ENCODE results near the gene ZNF23.

The ZNF23 gene

DNA sequence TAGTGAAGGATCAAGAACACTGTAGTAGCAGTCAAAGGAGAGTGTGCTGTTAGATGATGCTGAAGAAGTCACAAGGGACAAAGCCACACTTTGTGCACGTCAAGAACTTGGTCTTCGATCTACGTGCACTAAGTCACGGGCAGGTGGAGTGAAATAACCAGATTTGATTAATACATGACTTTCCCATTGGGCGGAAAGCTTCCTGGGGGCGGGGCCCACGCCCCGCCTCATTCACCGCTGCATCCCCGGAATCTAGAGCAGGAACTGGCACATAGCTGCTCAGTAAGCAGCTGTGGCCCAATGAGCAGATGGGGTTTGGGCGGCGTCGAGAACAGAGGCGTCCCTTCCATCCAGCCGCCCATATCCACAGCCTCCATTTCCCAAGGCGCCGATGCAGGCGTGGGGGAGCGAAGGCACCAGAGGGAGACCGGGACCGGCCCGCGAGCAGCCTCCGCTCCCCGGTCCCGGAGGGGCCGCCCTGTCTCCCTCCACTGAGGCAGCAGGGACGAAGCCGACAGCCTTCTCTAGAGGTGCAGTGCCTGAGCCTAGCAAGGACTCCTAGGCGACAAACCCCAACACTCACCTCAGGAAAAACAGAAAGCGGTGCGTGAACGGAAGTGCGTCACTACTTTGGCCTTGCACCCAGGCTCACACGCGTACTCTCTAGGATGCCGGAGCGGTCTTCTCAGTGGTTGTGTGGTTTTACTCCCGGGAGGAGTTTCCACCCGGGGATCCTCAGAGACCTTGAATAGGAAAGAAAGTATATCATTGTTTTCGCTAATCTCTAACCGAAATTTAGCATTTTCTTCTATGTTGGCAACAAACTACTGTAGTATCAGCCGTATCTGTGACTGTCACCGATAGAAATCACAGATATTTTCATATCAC is 22.2 kb upstream of the ZNF23 start:
- H3K36me3 Mint-ChIP-seq = peaks cover 2 to 10% of the 10 kb centered on the region in 2 donors
- peak; percentile 94 to 95 for ATAC-seq (replicated peaks)
- DNase-seq = peak; percentile 79
- H3K27ac Mint-ChIP-seq = peak overlapping the region; percentile 96
- peaks cover 13% of the 10 kb centered on the region in 2 donors for H3K27me3 Mint-ChIP-seq
- H3K9me3 Mint-ChIP-seq = peaks cover 3 to 5% of the 10 kb centered on the region in 2 donors
- H3K4me1 Mint-ChIP-seq = peaks cover 10 to 15% of the 10 kb centered on the region in 2 donors
- peak overlapping the region; percentile 88 to 90 for H3K4me3 Mint-ChIP-seq

GRCh38 chr16:71482569-71482968 is 20.5 kb upstream of the ZNF23 start:
- ATAC-seq (replicated peaks) (no peak), DNase-seq (no peak)
- H3K36me3 Mint-ChIP-seq = peaks cover 9 to 19% of the 10 kb centered on the region in 2 donors
- H3K9me3 Mint-ChIP-seq = peaks cover 3 to 5% of the 10 kb centered on the region in 2 donors
- peaks cover 6% of the 10 kb centered on the region in 2 donors for H3K27me3 Mint-ChIP-seq
- H3K4me3 Mint-ChIP-seq = no peak overlapping the region
- H3K4me1 Mint-ChIP-seq = peaks cover 10 to 15% of the 10 kb centered on the region in 2 donors
- H3K27ac Mint-ChIP-seq = no peak overlapping the region

DNA sequence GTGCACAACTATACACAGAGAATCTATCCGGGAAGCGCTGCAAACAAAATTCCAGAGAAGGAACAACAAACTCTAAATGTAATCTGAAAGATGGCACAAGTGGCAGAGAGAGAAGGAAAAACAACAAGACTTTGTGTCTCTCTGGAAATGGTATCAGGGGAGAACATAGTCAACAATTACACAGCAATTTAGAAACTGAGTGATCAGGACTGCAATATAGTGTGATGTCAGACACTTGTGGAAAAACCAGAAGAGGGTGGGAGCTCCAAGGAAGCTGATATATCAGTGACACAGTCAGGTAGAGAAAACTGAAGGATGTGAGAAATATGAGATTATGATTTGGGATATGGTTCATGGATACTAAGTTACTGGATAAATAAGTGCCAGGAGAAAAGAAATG is 18.9 kb upstream of the ZNF23 start:
- peaks cover 10 to 13% of the 10 kb centered on the region in 2 donors for H3K4me1 Mint-ChIP-seq

GRCh38 chr16:71479420-71479819 is 17.4 kb upstream of the ZNF23 start:
- H3K36me3 Mint-ChIP-seq = peaks cover 23 to 44% of the 10 kb centered on the region in 2 donors
- ATAC-seq (replicated peaks) (no peak), DNase-seq (no peak)
- no peak overlapping the region for H3K4me3 Mint-ChIP-seq
- H3K27me3 Mint-ChIP-seq = no peaks in the 10 kb centered on the region
- H3K27ac Mint-ChIP-seq = no peak overlapping the region
- no peaks in the 10 kb centered on the region for H3K9me3 Mint-ChIP-seq
- H3K4me1 Mint-ChIP-seq = peaks cover 9 to 10% of the 10 kb centered on the region in 2 donors

More for the DNA sequence above, 18.9 kb upstream of the ZNF23 start:
- H3K27ac Mint-ChIP-seq = no peak overlapping the region
- H3K9me3 Mint-ChIP-seq = no peaks in the 10 kb centered on the region
- H3K36me3 Mint-ChIP-seq = peaks cover 17 to 31% of the 10 kb centered on the region in 2 donors
- no peak for ATAC-seq (replicated peaks)
- no peak for DNase-seq
- no peak overlapping the region for H3K4me3 Mint-ChIP-seq
- no peaks in the 10 kb centered on the region for H3K27me3 Mint-ChIP-seq

DNA sequence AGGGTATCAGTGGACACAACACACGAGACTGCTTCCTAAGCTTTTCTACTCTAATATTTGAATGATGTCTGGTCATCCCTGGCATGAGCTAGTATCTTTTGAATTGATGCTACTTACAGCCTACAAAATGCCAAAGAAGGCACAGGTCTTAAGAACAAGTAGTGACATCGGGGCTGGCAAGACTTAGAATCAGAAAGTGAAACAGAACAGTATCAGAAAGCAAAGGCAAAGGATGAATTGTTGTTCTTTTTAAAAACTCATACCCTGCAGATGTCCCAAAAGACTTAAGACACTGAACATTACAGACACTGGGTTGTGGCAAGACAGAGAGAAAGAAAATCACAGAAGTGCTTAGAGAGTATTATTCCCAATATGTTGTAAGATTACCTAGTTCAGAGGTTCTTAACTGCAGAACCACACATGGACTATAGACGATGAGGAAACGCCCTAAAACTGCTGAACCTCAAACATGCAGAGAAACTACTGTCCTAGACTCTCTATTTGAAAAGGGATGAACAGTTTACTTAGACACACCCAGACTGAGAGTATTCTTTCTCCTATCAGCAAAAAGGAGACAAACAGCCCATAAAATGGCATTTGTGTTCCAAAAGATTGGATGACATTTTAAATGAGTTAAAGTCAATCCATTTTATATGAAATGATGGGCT is 14.5 kb upstream of the ZNF23 start:
- Mint-ChIP-seq H3K4me1 (peaks cover 0 to under 1% of the 10 kb centered on the region in 2 donors), H3K27ac (no peak overlapping the region), H3K36me3 (peaks cover 28 to 52% of the 10 kb centered on the region in 2 donors), H3K27me3 (no peaks in the 10 kb centered on the region), H3K9me3 (no peaks in the 10 kb centered on the region), H3K4me3 (no peak overlapping the region)
- ATAC-seq (replicated peaks) = no peak
- no peak for DNase-seq

DNA sequence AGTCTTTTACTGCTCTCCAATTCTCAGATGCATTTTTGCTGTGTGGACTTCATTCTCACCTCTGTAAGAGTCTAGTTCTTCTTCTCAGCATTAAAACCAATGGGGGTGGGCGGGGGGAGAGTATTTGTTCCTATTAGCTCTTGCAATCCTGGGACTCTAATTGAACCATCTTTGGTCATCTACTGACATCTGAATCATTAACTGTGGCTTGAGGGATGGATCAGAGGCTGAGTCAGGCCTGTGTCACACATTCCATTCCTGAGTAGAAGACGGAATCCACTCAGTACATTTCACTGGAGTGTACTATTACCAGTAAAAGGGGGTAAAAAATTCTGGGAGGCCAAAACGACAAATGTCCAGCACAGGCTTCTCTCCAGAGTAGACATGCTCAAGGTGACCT is 12.8 kb upstream of the ZNF23 start:
- ATAC-seq (replicated peaks) = no peak
- no peak for DNase-seq
- H3K4me3 Mint-ChIP-seq = no peak overlapping the region

DNA sequence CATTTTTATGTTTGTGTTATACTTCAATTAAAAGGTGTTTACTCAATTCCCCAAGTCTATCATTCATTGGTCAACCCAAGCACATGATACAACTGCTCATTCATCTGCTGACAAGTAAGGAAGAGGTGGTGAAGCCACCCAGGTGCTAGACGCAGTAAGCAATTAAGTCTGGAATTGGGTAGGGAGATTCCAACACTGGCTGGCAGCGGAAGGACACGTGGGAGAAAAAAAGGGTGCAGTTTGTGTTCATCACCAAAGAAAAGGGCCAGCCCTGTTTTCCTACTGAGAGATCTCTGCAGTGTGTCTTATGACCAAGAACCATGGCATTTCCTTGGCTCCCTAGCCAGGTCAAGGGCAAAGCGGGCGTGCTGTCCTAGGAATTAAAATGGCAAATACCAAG is 11.8 kb upstream of the ZNF23 start:
- H3K27me3 Mint-ChIP-seq = no peaks in the 10 kb centered on the region
- no peak for DNase-seq
- no peak overlapping the region for H3K4me3 Mint-ChIP-seq
- H3K27ac Mint-ChIP-seq = no peak overlapping the region
- H3K36me3 Mint-ChIP-seq = peaks cover 36 to 56% of the 10 kb centered on the region in 2 donors
- no peaks in the 10 kb centered on the region for H3K4me1 Mint-ChIP-seq
- no peaks in the 10 kb centered on the region for H3K9me3 Mint-ChIP-seq
- ATAC-seq (replicated peaks) = no peak

More for the DNA sequence above, 12.8 kb upstream of the ZNF23 start:
- no peak overlapping the region for H3K27ac Mint-ChIP-seq
- peaks cover 30 to 50% of the 10 kb centered on the region in 2 donors for H3K36me3 Mint-ChIP-seq
- H3K27me3 Mint-ChIP-seq = no peaks in the 10 kb centered on the region
- H3K9me3 Mint-ChIP-seq = no peaks in the 10 kb centered on the region
- no peaks in the 10 kb centered on the region for H3K4me1 Mint-ChIP-seq

GRCh38 chr16:71472931-71473330 is 10.9 kb upstream of the ZNF23 start:
- Mint-ChIP-seq H3K27me3 (no peaks in the 10 kb centered on the region), H3K4me3 (no peak overlapping the region), H3K9me3 (no peaks in the 10 kb centered on the region), H3K27ac (no peak overlapping the region), H3K4me1 (no peaks in the 10 kb centered on the region), H3K36me3 (peaks cover 31 to 51% of the 10 kb centered on the region in 2 donors)
- ATAC-seq (replicated peaks) (no peak), DNase-seq (no peak)

- ATAC-seq (replicated peaks) (no peak), DNase-seq (no peak)
- Mint-ChIP-seq H3K4me3 (no peak overlapping the region), H3K4me1 (no peaks in the 10 kb centered on the region), H3K27me3 (no peaks in the 10 kb centered on the region), H3K9me3 (no peaks in the 10 kb centered on the region), H3K36me3 (peaks cover 26 to 42% of the 10 kb centered on the region in 2 donors), H3K27ac (no peak overlapping the region)
Observed at GRCh38 chr16:71472051-71472450, 10.0 kb upstream of the ZNF23 start.

DNA sequence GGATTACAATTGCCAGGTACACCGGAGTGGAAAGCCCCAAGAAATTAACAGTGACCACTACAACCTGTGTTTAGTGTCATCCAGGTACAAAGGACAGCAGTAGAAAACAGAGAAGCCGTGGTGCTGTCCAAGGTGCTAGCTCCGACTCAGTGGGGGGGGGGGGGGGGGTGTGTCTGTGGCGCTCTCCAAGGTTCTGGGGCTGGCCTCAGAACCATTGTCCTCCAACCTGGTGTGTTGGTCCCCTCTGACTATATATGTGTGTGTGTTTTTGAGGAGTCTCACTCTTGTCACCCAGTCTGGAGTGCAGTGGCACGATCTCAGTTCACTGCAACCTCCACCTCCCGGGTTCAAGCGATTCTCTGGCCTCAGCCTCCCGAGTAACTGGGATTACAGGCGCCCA is 5.8 kb upstream of the ZNF23 start:
- no peaks in the 10 kb centered on the region for H3K27me3 Mint-ChIP-seq
- peaks cover 5 to 7% of the 10 kb centered on the region in 2 donors for H3K4me1 Mint-ChIP-seq
- ATAC-seq (replicated peaks) (no peak), DNase-seq (no peak)
- H3K9me3 Mint-ChIP-seq = no peaks in the 10 kb centered on the region
- peaks cover 12 to 17% of the 10 kb centered on the region in 2 donors for H3K36me3 Mint-ChIP-seq
- H3K27ac Mint-ChIP-seq = no peak overlapping the region
- H3K4me3 Mint-ChIP-seq = no peak overlapping the region

DNA sequence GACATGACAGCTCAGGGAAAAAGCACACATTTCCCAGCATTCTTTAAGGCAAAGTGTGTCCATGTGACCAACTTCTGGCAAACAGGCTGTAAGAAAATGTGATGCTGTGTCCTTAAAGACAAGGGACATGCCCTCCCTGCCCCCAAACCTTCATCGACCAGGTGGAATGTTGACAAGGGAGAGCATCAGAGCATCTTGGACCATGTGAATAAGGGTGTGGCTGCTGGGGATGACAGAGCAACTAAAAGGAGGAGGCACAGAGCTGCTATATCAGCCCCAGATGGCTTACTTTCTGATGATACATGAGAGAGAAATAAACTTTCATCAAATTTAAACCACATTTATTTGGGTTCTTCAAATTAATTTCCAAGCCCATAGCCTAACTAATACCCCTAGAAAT is 2.2 kb upstream of the ZNF23 start:
- Mint-ChIP-seq H3K4me3 (no peak overlapping the region), H3K4me1 (peaks cover 8 to 19% of the 10 kb centered on the region in 2 donors), H3K36me3 (peaks cover 7 to 11% of the 10 kb centered on the region in 2 donors), H3K9me3 (no peaks in the 10 kb centered on the region), H3K27me3 (no peaks in the 10 kb centered on the region), H3K27ac (no peak overlapping the region)
- ATAC-seq (replicated peaks) (no peak), DNase-seq (no peak)

- no peaks in the 10 kb centered on the region for H3K27me3 Mint-ChIP-seq
- H3K36me3 Mint-ChIP-seq = peaks cover 14 to 24% of the 10 kb centered on the region in 2 donors
- H3K27ac Mint-ChIP-seq = peak overlapping the region; percentile 97
- ATAC-seq (replicated peaks) (no peak), DNase-seq (no peak)
- peaks cover 10 to 34% of the 10 kb centered on the region in 2 donors for H3K4me1 Mint-ChIP-seq
- H3K9me3 Mint-ChIP-seq = no peaks in the 10 kb centered on the region
- H3K4me3 Mint-ChIP-seq = peak overlapping the region; percentile 95 to 98
Observed at GRCh38 chr16:71460941-71461340, 1.1 kb downstream of the ZNF23 start.

DNA sequence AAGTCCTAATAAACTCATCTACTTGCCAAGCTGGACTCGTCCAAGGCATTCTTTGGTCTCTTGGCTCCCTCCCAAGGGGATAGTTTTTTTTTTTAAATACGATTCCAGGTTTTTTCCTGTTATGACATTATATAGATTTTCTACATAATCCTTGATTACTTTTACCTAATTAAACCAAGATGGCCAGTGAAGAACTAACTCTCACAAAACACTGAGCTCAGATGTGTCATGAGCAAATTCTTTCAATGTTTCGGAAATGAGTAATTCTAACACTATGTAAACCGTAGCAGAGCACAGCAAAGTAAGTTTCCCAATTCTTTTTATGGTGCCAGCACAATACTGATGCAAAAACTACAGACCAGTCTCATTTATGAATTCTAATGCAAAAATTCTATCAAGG is 1.8 kb downstream of the ZNF23 start:
- Mint-ChIP-seq H3K4me3 (no peak overlapping the region), H3K36me3 (peaks cover 20 to 31% of the 10 kb centered on the region in 2 donors), H3K9me3 (no peaks in the 10 kb centered on the region), H3K4me1 (peaks cover 10 to 34% of the 10 kb centered on the region in 2 donors), H3K27me3 (no peaks in the 10 kb centered on the region), H3K27ac (no peak overlapping the region)
- no peak for ATAC-seq (replicated peaks)
- no peak for DNase-seq

- ATAC-seq (replicated peaks) (no peak), DNase-seq (no peak)
- Mint-ChIP-seq H3K27ac (no peak overlapping the region), H3K4me1 (peaks cover 10 to 34% of the 10 kb centered on the region in 2 donors), H3K9me3 (peaks cover 0 to 7% of the 10 kb centered on the region in 2 donors), H3K36me3 (peaks cover 26 to 38% of the 10 kb centered on the region in 2 donors), H3K27me3 (no peaks in the 10 kb centered on the region), H3K4me3 (no peak overlapping the region)
Observed at GRCh38 chr16:71459510-71459909, 2.5 kb downstream of the ZNF23 start.

All from stimulated activated naive B cell treated with anti-CD40 and anti-IgM and Interleukin-4, amounts not matched to agents 10 μg/mL and 1 μg/mL and 100 μg/mL, for 72 hours (primary cell).